CD14-positive monocyte (primary cell): Measurements from ENCODE around the gene BFAR. TPM values are rescaled to one million over a fixed set of nuclear protein-coding genes. Genes with fewer than 3 reads are reported as not detected.
A peak's percentile ranks its signal among the peaks of the same experiment; 100 is the strongest.

Source experiments
- DNase-seq, 3 donors: peaks; one replicate each; pipeline ENCODE4 v3.0.0-alpha.2; 2011 to 2022
- H2AFZ ChIP-seq: 2 replicates; pipeline ENCODE4 v1.6.0; 2012; ENCODE audit warnings: mild to moderate bottlenecking, low read depth, low read length, inconsistent platforms; ENCODE audit not compliant: insufficient read depth, poor library complexity, severe bottlenecking
- H3K27ac ChIP-seq, 2 donors: 1 replicate in 1 of 2; 2 replicates in 1 of 2; pipeline ENCODE4 v1.5.1; 2012 to 2013; ENCODE audit warnings: low read length in 2 of 2, control low read depth in 1 of 2, inconsistent platforms in 1 of 2, low read depth in 1 of 2, mild to moderate bottlenecking in 1 of 2
- H3K27me3 ChIP-seq, 2 donors: one replicate each; pipeline versions ENCODE4 v1.6.0 to v1.6.1; 2011 to 2013; ENCODE audit warnings: low read length in 2 of 2; ENCODE audit not compliant: control insufficient read depth in 2 of 2, insufficient read depth in 2 of 2
- H3K36me3 ChIP-seq, 2 donors: replicated peaks in 1 of 2; 1 replicate in 1 of 2; 2 replicates in 1 of 2; pipeline versions ENCODE4 v1.5.1 to v1.6.1; 2012 to 2013; ENCODE audit warnings: low read length in 2 of 2, control low read depth in 1 of 2, inconsistent platforms in 1 of 2, mild to moderate bottlenecking in 1 of 2; ENCODE audit not compliant: insufficient read depth in 2 of 2, control insufficient read depth in 1 of 2
- H3K4me1 ChIP-seq, 2 donors: 1 replicate in 1 of 2; 2 replicates in 1 of 2; pipeline versions ENCODE4 v1.5.1 to v1.6.1; 2012 to 2013; ENCODE audit warnings: low read length in 2 of 2, control low read depth in 1 of 2, inconsistent platforms in 1 of 2, mild to moderate bottlenecking in 1 of 2, moderate library complexity in 1 of 2; ENCODE audit not compliant: insufficient read depth in 2 of 2, control insufficient read depth in 1 of 2
- H3K4me2 ChIP-seq: replicated peaks from 2 replicates; pipeline ENCODE3; 2012; ENCODE audit warnings: low read length, moderate library complexity, mild to moderate bottlenecking; ENCODE audit not compliant: poor library complexity, severe bottlenecking; ENCODE audit errors: extremely low read depth
- H3K4me3 ChIP-seq, 3 experiments: fragments of 200-600 bp in 1 of 3; sonication (generic) in 1 of 3; replicated peaks in 1 of 3; 1 replicate in 2 of 3; 2 replicates in 1 of 3; pipeline ENCODE4 v1.5.1; 2011 to 2013; ENCODE audit warnings: low read length in 3 of 3, mild to moderate bottlenecking in 3 of 3, control low read depth in 2 of 3, low read depth in 2 of 3, inconsistent platforms in 1 of 3, moderate library complexity in 1 of 3
- H3K79me2 ChIP-seq: 2 replicates; pipeline ENCODE4 v1.6.0; 2012; ENCODE audit warnings: mild to moderate bottlenecking, control low read depth, inconsistent platforms, low read length, moderate library complexity; ENCODE audit not compliant: insufficient read depth
- H3K9ac ChIP-seq: 2 replicates; pipeline ENCODE4 v1.6.0; 2017; ENCODE audit warnings: low read length, mild to moderate bottlenecking; ENCODE audit not compliant: insufficient read depth, poor library complexity, severe bottlenecking
- H3K9me3 ChIP-seq, 2 donors: replicated peaks in 1 of 2; 1 replicate in 1 of 2; 2 replicates in 1 of 2; pipeline versions ENCODE4 v1.5.1 to v1.6.1; 2012 to 2013; ENCODE audit warnings: low read length in 2 of 2, control low read depth in 1 of 2; ENCODE audit not compliant: control insufficient read depth in 1 of 2, insufficient read depth in 1 of 2
- H4K20me1 ChIP-seq: 2 replicates; pipeline ENCODE4 v1.6.0; 2012; ENCODE audit warnings: mild to moderate bottlenecking, low read length, control low read depth, moderate library complexity; ENCODE audit not compliant: insufficient read depth
- H3K27ac Mint-ChIP-seq, 7 donors: one replicate each; pipeline ENCODE4 v1.8.0; 2020; ENCODE audit warnings: mild to moderate bottlenecking in 7 of 7, mixed read lengths in 7 of 7, moderate library complexity in 6 of 7, inconsistent platforms in 2 of 7
- H3K27me3 Mint-ChIP-seq, 3 donors: one replicate each; pipeline ENCODE4 v1.8.0; 2021 to 2022; ENCODE audit warnings: low read depth in 3 of 3, mild to moderate bottlenecking in 3 of 3, mixed read lengths in 3 of 3, moderate library complexity in 3 of 3, inconsistent platforms in 1 of 3
- H3K36me3 Mint-ChIP-seq, 2 donors: one replicate each; pipeline ENCODE4 v1.8.0; 2020; ENCODE audit warnings: mixed read lengths in 2 of 2, inconsistent platforms in 1 of 2, mild to moderate bottlenecking in 1 of 2
- H3K4me1 Mint-ChIP-seq: one replicate; pipeline ENCODE4 v1.8.0; 2020; ENCODE audit warnings: mild to moderate bottlenecking, mixed read lengths
- H3K4me3 Mint-ChIP-seq, 2 donors: one replicate each; pipeline ENCODE4 v1.8.0; 2020; ENCODE audit warnings: mild to moderate bottlenecking in 2 of 2, mixed read lengths in 2 of 2, moderate library complexity in 1 of 2
- H3K9me3 Mint-ChIP-seq, 7 donors: one replicate each; pipeline ENCODE4 v1.8.0; 2020 to 2022; ENCODE audit warnings: mixed read lengths in 7 of 7, mild to moderate bottlenecking in 6 of 7, moderate library complexity in 6 of 7, inconsistent platforms in 2 of 7
- CTCF ChIP-seq: fragments of 200-600 bp; IDR thresholded peaks from one replicate; pipeline ENCODE4 v1.8.0; 2022; ENCODE audit warnings: antibody characterized with exemption, mild to moderate bottlenecking
- WGBS: methylation state at CpG from one replicate; pipeline ENCODE4 v1.1.5; 2013; ENCODE audit warnings: missing lambda C conversion rate; ENCODE audit not compliant: insufficient coverage; 5-methylcytosine and 5-hydroxymethylcytosine counted together
- intact Hi-C, 2 donors: fragments of 100-400 bp; cut with micrococcal nuclease; formaldehyde crosslinking; loops; one replicate each; pipeline versions ENCODE4 v1.15.0 to v1.15.1; 2023
- polyA plus RNA-seq, 3 donors: library from polyadenylated mRNA; depleted of rRNA in 1 of 3; unstranded in 2 of 3; stranded (reverse) in 1 of 3; fragments of 300-500 nt in 2 of 3; fragments of >200 nt in 1 of 3; fragmentation: Illumina TruSeq in 2 of 3; gene quantifications; 1 replicate in 2 of 3; 2 replicates in 1 of 3; pipeline ENCODE4 v1.2.3, GENCODE V29; 2012 to 2021

Gene BFAR
- polyA plus RNA-seq, 3 donors, result 27.5 to 36.0 (median 28.6) TPM

GRCh38 chr16:14669776-14670175, 37.0 kb downstream of the BFAR start:
- Histone ChIP-seq H3K9me3 (no peaks in the 10 kb centered on the region), H3K27me3 (no peaks in the 10 kb centered on the region), H3K27ac (no peak overlapping the region), H3K4me1 (no peaks in the 10 kb centered on the region), H3K36me3 (peaks cover 37 to 50% of the 10 kb centered on the region in 2 donors), H3K4me2 (no peak overlapping the region), H3K9ac (no peak overlapping the region), H3K4me3 (no peak overlapping the region), H4K20me1 (no peaks in the 10 kb centered on the region), H2AFZ (no peak overlapping the region), H3K79me2 (no peaks in the 10 kb centered on the region)
- H3K9me3 Mint-ChIP-seq, result no peaks in the 10 kb centered on the region
- H3K4me1 Mint-ChIP-seq, result no peaks in the 10 kb centered on the region
- 100% methylated on average over 3 of the region's 4 CpGs for WGBS
- H3K27me3 Mint-ChIP-seq, result peaks cover 0 to 3% (median 0%) of the 10 kb centered on the region in 3 donors
- H3K4me3 Mint-ChIP-seq, result no peak overlapping the region
- TF ChIP-seq CTCF, result no peak
- H3K36me3 Mint-ChIP-seq, result peaks cover 41 to 51% of the 10 kb centered on the region in 2 donors
- no peak for DNase-seq
- no peak overlapping the region for H3K27ac Mint-ChIP-seq
- intact Hi-C loops, result no loop called here

GRCh38 chr16:14672403-14672971, 39.7 kb downstream of the BFAR start:
- Mint-ChIP-seq H3K4me3 (no peak overlapping the region), H3K4me1 (no peaks in the 10 kb centered on the region), H3K27me3 (peaks cover 0 to 5% (median 0%) of the 10 kb centered on the region in 3 donors), H3K36me3 (peaks cover 15 to 24% of the 10 kb centered on the region in 2 donors), H3K27ac (peak overlapping the region in 1 of 7 donors; percentile 10), H3K9me3 (peaks cover 0 to 5% (median 0%) of the 10 kb centered on the region in 7 donors)
- Histone ChIP-seq H3K36me3 (peaks cover 12 to 23% of the 10 kb centered on the region in 2 donors), H4K20me1 (no peaks in the 10 kb centered on the region), H3K27me3 (no peaks in the 10 kb centered on the region), H3K9ac (no peak overlapping the region), H2AFZ (no peak overlapping the region), H3K4me2 (no peak overlapping the region), H3K4me3 (no peak overlapping the region), H3K4me1 (no peaks in the 10 kb centered on the region), H3K27ac (no peak overlapping the region), H3K9me3 (no peaks in the 10 kb centered on the region), H3K79me2 (no peaks in the 10 kb centered on the region)
- no peak for DNase-seq
- WGBS, result 71% methylated on average over 3 of the region's 7 CpGs
- intact Hi-C loops, result no loop called here
- no peak for TF ChIP-seq CTCF
